K562 (cell line): ENCODE results near the gene ADCY5. TPM values are rescaled to one million over a fixed set of nuclear protein-coding genes. Genes with fewer than 3 reads are reported as not detected.

Experiments used
- ATAC-seq: fragments of 200-7000 bp; cut with Tn5 transposase; 3 replicates; pipeline ENCODE4 v1.9.1; 2020; ENCODE audit warnings: moderate library complexity
- BruUV-seq: library from RNA; stranded (reverse); fragments of 400-500 nt; replicated peaks from 2 replicates; lab custom pipeline; 2021; lab: Mats Ljungman, UMichigan
- CTCF ChIA-PET: fragments of 300-600 bp; formaldehyde crosslinking; extraction: SDS; loops from one replicate; lab custom pipeline; 2021; ENCODE audit warnings: low intra/inter-chr PET ratio; lab: Yijun Ruan, JAX
- POLR2A ChIA-PET: fragments of 300-600, 350-650 bp; sonication (Branson Sonifier 250); formaldehyde crosslinking; extraction: SDS; loops from one replicate; lab custom pipeline; 2021; ENCODE audit warnings: antibody characterized with exemption, inconsistent platforms; lab: Yijun Ruan, JAX
- DNase-seq, 4 experiments: peaks; one replicate each; pipeline versions ENCODE4 v3.0.0 to v3.0.0-alpha.2; 2011 to 2018; ENCODE audit warnings: low spot score in 3 of 4, mixed read lengths in 3 of 4; ENCODE audit errors: extremely low read depth in 1 of 4
- FAIRE-seq: peaks from 2 replicates; lab custom pipeline; 2011; peaks lifted over from hg19 to GRCh38; lab: Jason Lieb, UNC
- H2AFZ ChIP-seq: 2 replicates; pipeline ENCODE4 v1.6.0; 2011; ENCODE audit warnings: low read depth, low read length, control low read depth, inconsistent platforms
- H3K27ac ChIP-seq: fragments of 200-600 bp; 3 replicates; pipeline ENCODE4 v1.8.0; 2011; ENCODE audit warnings: low read depth, mild to moderate bottlenecking, control low read depth, inconsistent platforms, low read length, moderate library complexity, mixed read lengths; ENCODE audit errors: extremely low read depth
- H3K27me3 ChIP-seq, 2 experiments: fragments of 300-600 bp in 1 of 2; 2 replicates in 1 of 2; 3 replicates in 1 of 2; pipeline versions ENCODE4 v1.6.0 to v1.8.0; 2011; ENCODE audit warnings: inconsistent platforms in 2 of 2, low read length in 2 of 2, mild to moderate bottlenecking in 1 of 2, mixed read lengths in 1 of 2, moderate library complexity in 1 of 2; ENCODE audit not compliant: control insufficient read depth in 2 of 2, insufficient read depth in 2 of 2
- H3K36me3 ChIP-seq: fragments of 300-600 bp; 3 replicates; pipeline ENCODE4 v1.8.0; 2011; ENCODE audit warnings: mild to moderate bottlenecking, low read length, inconsistent platforms; ENCODE audit not compliant: control insufficient read depth, insufficient read depth
- H3K4me1 ChIP-seq, 2 experiments: fragments of 200-600 bp in 1 of 2; replicated peaks in 1 of 2; 2 replicates in 1 of 2; 3 replicates in 1 of 2; pipeline versions ENCODE4 v1.5.1 to v1.8.0; 2011; ENCODE audit warnings: inconsistent platforms in 2 of 2, low read length in 2 of 2, mild to moderate bottlenecking in 1 of 2, mixed read lengths in 1 of 2, moderate library complexity in 1 of 2; ENCODE audit not compliant: control insufficient read depth in 2 of 2, insufficient read depth in 2 of 2
- H3K4me2 ChIP-seq: 2 replicates; pipeline ENCODE4 v1.6.1; 2011; ENCODE audit warnings: low read length, control low read depth, inconsistent platforms, mixed read lengths; ENCODE audit not compliant: insufficient read depth
- H3K4me3 ChIP-seq: fragments of 200-600 bp; sonication (generic), shearing (Covaris generic); 2 replicates; pipeline ENCODE4 v1.5.1; 2016; ENCODE audit warnings: control low read depth, inconsistent platforms
- H3K79me2 ChIP-seq: fragments of 200-600 bp; 3 replicates; pipeline ENCODE4 v1.8.0; 2011; ENCODE audit warnings: low read length, inconsistent platforms; ENCODE audit not compliant: control insufficient read depth, insufficient read depth
- H3K9ac ChIP-seq, 2 experiments: 2 replicates each; pipeline versions ENCODE4 v1.6.0 to v1.6.1; 2011; ENCODE audit warnings: low read depth in 2 of 2, low read length in 2 of 2, control low read depth in 1 of 2, inconsistent platforms in 1 of 2, mild to moderate bottlenecking in 1 of 2, mixed read lengths in 1 of 2; ENCODE audit not compliant: insufficient read depth in 1 of 2
- H3K9me1 ChIP-seq: one replicate; pipeline ENCODE4 v1.6.0; 2011; ENCODE audit warnings: inconsistent platforms, mild to moderate bottlenecking, low read length, moderate library complexity; ENCODE audit not compliant: control insufficient read depth, insufficient read depth
- H3K9me3 ChIP-seq: replicated peaks from 2 replicates; pipeline ENCODE4 v1.5.1; 2011; ENCODE audit warnings: low read depth, low read length, inconsistent platforms; ENCODE audit not compliant: control insufficient read depth, insufficient read depth
- H4K20me1 ChIP-seq: replicated peaks from 2 replicates; pipeline ENCODE4 v1.6.1; 2011; ENCODE audit warnings: low read length, inconsistent platforms, mixed read lengths; ENCODE audit not compliant: control insufficient read depth, insufficient read depth
- CBX3 ChIP-seq, 2 experiments: IDR thresholded peaks; 1 replicate in 1 of 2; 2 replicates in 1 of 2; pipeline ENCODE4 v1.6.1; 2012; ENCODE audit warnings: inconsistent platforms in 2 of 2, low read length in 2 of 2, borderline replicate concordance in 1 of 2, control low read depth in 1 of 2
- MAZ ChIP-seq, 2 experiments: fragments of 450-650 bp in 1 of 2; sonication (generic) in 1 of 2; formaldehyde crosslinking; IDR thresholded peaks in 1 of 2; conservative IDR thresholded peaks in 1 of 2; 2 replicates each; pipeline versions ENCODE4 v1.4.0 to v1.5.0; 2020; ENCODE audit warnings: mild to moderate bottlenecking in 1 of 2, missing genetic modification reagents in 1 of 2
- PCBP2 ChIP-seq: fragments of 200-400 bp; formaldehyde crosslinking; IDR thresholded peaks from 2 replicates; pipeline ENCODE4 v1.6.1; 2018; ENCODE audit warnings: low read length, low read depth, mild to moderate bottlenecking, moderate library complexity; ENCODE audit not compliant: poor library complexity, severe bottlenecking
- PTRF ChIP-seq: fragments of 450-650 bp; IDR thresholded peaks from 2 replicates; pipeline ENCODE4 v1.6.1; 2016; ENCODE audit warnings: mild to moderate bottlenecking, missing genetic modification characterization, missing compliant biosample characterization
- ZFPM2 ChIP-seq: fragments of 250-450 bp; sonication (Bioruptor Pico); IDR thresholded peaks from 2 replicates; pipeline ENCODE4 v1.5.1; 2022; ENCODE audit warnings: mild to moderate bottlenecking
- ZNF551 ChIP-seq: fragments of 250-450 bp; sonication (Bioruptor Pico); IDR thresholded peaks from 2 replicates; pipeline ENCODE4 v1.5.0; 2021; ENCODE audit warnings: mild to moderate bottlenecking, moderate library complexity
- WGBS: fragments of 100-300 bp; shearing (Covaris generic); methylation state at CpG from one replicate; pipeline ENCODE4 v1.1.6; 2016; ENCODE audit warnings: low coverage, mixed read lengths; ENCODE audit not compliant: insufficient coverage; ENCODE audit errors: missing lambda C conversion rate; 5-methylcytosine and 5-hydroxymethylcytosine counted together
- in situ Hi-C: fragments of 300-500 bp; cut with MboI; formaldehyde crosslinking; loops from 4 replicates; pipeline ENCODE4 v1.15.0; 2018; ENCODE audit warnings: inconsistent platforms, mixed read lengths
- intact Hi-C: fragments of 100-400 bp; cut with micrococcal nuclease; formaldehyde crosslinking; loops from 2 replicates; pipeline ENCODE4 v1.14.2; 2022
- polyA plus RNA-seq, 8 experiments: library from polyadenylated mRNA; depleted of rRNA in 4 of 8; stranded (reverse) in 5 of 8; unstranded in 3 of 8; fragments of >200 nt; fragmentation: Nextera tagmentation in 2 of 8; fragmentation: Illumina TruSeq in 1 of 8; extraction: Ambion mirVana in 2 of 8; extraction: Trizol in 1 of 8; gene quantifications; 2 replicates each; pipeline versions ENCODE4 v1.2.1 to v1.2.3, GENCODE V29; 2011 to 2014; ENCODE audit warnings: inconsistent platforms in 1 of 8, missing spikeins in 1 of 8
- total RNA-seq, 7 experiments: library from RNA; depleted of rRNA in 6 of 7; stranded (reverse); fragments of >200 nt in 6 of 7; fragmentation: Illumina TruSeq in 2 of 7; extraction: Trizol in 2 of 7; gene quantifications; 2 replicates each; pipeline versions ENCODE4 v1.2.1 to v1.2.3, GENCODE V29; 2011 to 2021; ENCODE audit warnings: low replicate concordance in 1 of 7
- TF ChIP-seq, protein P1 (sequence below): sonication (generic); formaldehyde crosslinking; IDR thresholded peaks from 2 replicates; pipeline ENCODE4 v1.8.0; 2022; ENCODE audit warnings: mild to moderate bottlenecking, low read depth, missing genetic modification reagents
- TF ChIP-seq, protein P2 (sequence below), 2 experiments: fragments of 450-650 bp in 1 of 2; sonication (generic) in 1 of 2; formaldehyde crosslinking in 1 of 2; IDR thresholded peaks in 1 of 2; conservative IDR thresholded peaks in 1 of 2; 2 replicates each; pipeline versions ENCODE4 v1.6.1 to v1.8.1; 2016 to 2023; ENCODE audit warnings: mild to moderate bottlenecking in 2 of 2, moderate library complexity in 2 of 2, inconsistent platforms in 1 of 2, missing genetic modification reagents in 1 of 2

ADCY5 gene
- total and polyA plus RNA-seq, 9 of the 15 experiments (the other 6 are each of a cell fraction or from before 2014, with no cell fraction given) = under 0.01 TPM; not detected in 8

GRCh38 chr3:123299581-123299980 lies 149.3 kb downstream of the ADCY5 start:
- CTCF ChIA-PET = no interaction called here
- H3K9me1 ChIP-seq = no peaks in the 10 kb centered on the region
- H3K4me3 ChIP-seq = no peak overlapping the region
- H3K27ac ChIP-seq = no peak overlapping the region
- no peak overlapping the region for H3K4me2 ChIP-seq
- H3K36me3 ChIP-seq = no peaks in the 10 kb centered on the region
- intact Hi-C loops = no loop called here
- ATAC-seq = no peak
- peaks cover 2 to 44% of the 10 kb centered on the region in 2 experiments; a peak in 3 of 5 replicates for H3K27me3 ChIP-seq
- no peak for TF ChIP-seq MAZ (CRISPR knock-in tag; conservative IDR thresholded peaks at IDR 0.05 in 1 of 2, IDR thresholded peaks at IDR 0.05 in 1 of 2)
- no peak for TF ChIP-seq PTRF (tag)
- TF ChIP-seq, protein P1, sequence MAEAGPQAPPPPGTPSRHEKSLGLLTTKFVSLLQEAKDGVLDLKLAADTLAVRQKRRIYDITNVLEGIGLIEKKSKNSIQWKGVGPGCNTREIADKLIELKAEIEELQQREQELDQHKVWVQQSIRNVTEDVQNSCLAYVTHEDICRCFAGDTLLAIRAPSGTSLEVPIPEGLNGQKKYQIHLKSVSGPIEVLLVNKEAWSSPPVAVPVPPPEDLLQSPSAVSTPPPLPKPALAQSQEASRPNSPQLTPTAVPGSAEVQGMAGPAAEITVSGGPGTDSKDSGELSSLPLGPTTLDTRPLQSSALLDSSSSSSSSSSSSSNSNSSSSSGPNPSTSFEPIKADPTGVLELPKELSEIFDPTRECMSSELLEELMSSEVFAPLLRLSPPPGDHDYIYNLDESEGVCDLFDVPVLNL (CRISPR knock-in tag) = no peak
- no peak for TF ChIP-seq CBX3 (IDR thresholded peaks at IDR 0.05; ENCODE audit: borderline replicate concordance in 1 of 2, low read length in 2 of 2)
- TF ChIP-seq ZNF551 (CRISPR knock-in tag) = no peak
- no peak for TF ChIP-seq PCBP2
- no peak for TF ChIP-seq ZFPM2 (CRISPR knock-in tag)
- TF ChIP-seq, protein P2, sequence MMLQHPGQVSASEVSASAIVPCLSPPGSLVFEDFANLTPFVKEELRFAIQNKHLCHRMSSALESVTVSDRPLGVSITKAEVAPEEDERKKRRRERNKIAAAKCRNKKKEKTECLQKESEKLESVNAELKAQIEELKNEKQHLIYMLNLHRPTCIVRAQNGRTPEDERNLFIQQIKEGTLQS (IDR thresholded peaks at IDR 0.05) = no peak
- TF ChIP-seq, protein P2 (CRISPR knock-in tag; conservative IDR thresholded peaks at IDR 0.05) = no peak
- TF ChIP-seq, all 486 proteins: peak for 0
- POLR2A ChIA-PET = interaction anchor here (0.6 kb wide), 1 partner anchor 66 kb away, joined by 3 read pairs; no protein-coding TSS in a partner anchor
- in situ Hi-C loops = no loop called here
- 7% methylated on average over 4 of the region's 8 CpGs for WGBS
- H3K4me1 ChIP-seq = no peaks in the 10 kb centered on the region; a peak in 1 of 5 replicates
- no peak for DNase-seq
- no peaks in the 10 kb centered on the region for H3K9me3 ChIP-seq
- no TSS peak for BruUV-seq
- no peaks in the 10 kb centered on the region for H4K20me1 ChIP-seq
- no peaks in the 10 kb centered on the region for H3K79me2 ChIP-seq
- no peak overlapping the region for H2AFZ ChIP-seq
- no peak overlapping the region for H3K9ac ChIP-seq
- no peak for FAIRE-seq
